Upper lobe of left lung (tissue), 4 donors: ENCODE measurements around the gene MARK3.

Source experiments
- POLR2A ChIP-seq, 4 donors: fragments of 450-650 bp; IDR thresholded peaks; one replicate each; pipeline ENCODE4 v1.5.1; 2016 to 2017; ENCODE audit warnings: antibody characterized with exemption in 4 of 4, mild to moderate bottlenecking in 2 of 4
- POLR2AphosphoS5 ChIP-seq, 2 donors: sonication (generic); formaldehyde crosslinking; IDR thresholded peaks; one replicate each; pipeline ENCODE4 v1.5.1; 2017; ENCODE audit warnings: antibody characterized with exemption in 2 of 2
- TF ChIP-seq, protein P1 (sequence below), 6 experiments: fragments of 450-650 bp in 4 of 6; fragments of 200-600 bp in 2 of 6; sonication (generic) in 2 of 6; IDR thresholded peaks; one replicate each; pipeline ENCODE4 v1.5.1; 2016 to 2019; ENCODE audit warnings: antibody characterized with exemption in 6 of 6

DNA sequence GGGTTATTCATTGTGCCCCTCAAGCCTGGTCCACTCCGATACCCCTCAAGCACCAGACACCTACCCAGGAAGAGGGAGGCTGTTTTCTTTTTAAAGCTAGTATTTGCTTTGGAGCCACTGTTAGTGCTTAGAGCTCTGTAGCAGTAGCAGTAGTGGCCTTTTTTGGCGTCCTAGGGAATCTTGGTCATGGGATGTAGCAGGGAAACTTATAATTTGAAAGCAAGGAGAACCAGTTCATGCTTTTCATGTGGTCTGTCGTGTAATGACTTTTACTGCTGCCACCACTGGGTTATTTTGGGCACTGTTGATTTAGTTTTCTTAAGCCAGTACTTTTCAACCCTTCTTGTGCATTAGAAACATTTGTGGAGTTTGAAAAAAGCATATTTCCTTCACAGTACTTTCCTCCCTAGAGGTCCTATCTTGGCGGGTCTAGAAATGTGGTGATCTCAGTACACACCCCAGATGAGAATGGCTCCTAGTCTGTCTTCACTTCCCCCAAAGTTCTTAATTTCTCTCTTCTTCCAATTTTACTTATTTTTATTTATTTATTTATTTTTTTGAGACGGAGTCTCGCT, 49.7 kb downstream of the MARK3 start:
- TF ChIP-seq, protein P1, sequence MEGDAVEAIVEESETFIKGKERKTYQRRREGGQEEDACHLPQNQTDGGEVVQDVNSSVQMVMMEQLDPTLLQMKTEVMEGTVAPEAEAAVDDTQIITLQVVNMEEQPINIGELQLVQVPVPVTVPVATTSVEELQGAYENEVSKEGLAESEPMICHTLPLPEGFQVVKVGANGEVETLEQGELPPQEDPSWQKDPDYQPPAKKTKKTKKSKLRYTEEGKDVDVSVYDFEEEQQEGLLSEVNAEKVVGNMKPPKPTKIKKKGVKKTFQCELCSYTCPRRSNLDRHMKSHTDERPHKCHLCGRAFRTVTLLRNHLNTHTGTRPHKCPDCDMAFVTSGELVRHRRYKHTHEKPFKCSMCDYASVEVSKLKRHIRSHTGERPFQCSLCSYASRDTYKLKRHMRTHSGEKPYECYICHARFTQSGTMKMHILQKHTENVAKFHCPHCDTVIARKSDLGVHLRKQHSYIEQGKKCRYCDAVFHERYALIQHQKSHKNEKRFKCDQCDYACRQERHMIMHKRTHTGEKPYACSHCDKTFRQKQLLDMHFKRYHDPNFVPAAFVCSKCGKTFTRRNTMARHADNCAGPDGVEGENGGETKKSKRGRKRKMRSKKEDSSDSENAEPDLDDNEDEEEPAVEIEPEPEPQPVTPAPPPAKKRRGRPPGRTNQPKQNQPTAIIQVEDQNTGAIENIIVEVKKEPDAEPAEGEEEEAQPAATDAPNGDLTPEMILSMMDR (IDR thresholded peaks at IDR 0.05) = no peak
- TF ChIP-seq POLR2A (IDR thresholded peaks at IDR 0.05) = no peak
- TF ChIP-seq POLR2AphosphoS5 (IDR thresholded peaks at IDR 0.05) = no peak
